HG03039 (cell line): ENCODE measurements around the gene RBFOX2.

Experiments
- ATAC-seq: cut with Tn5 transposase; IDR thresholded peaks from one replicate; pipeline ENCODE4 v1.9.1; 2021; ENCODE audit warnings: mild to moderate bottlenecking, moderate library complexity; ENCODE audit not compliant: unreplicated experiment

The RBFOX2 gene

GRCh38 chr22:35904752-35905151, 123.9 kb downstream of the RBFOX2 start:
- ATAC-seq = no peak

GRCh38 chr22:35904336-35904692, 124.3 kb downstream of the RBFOX2 start:
- no peak for ATAC-seq

GRCh38 chr22:35903571-35904335, 124.9 kb downstream of the RBFOX2 start:
- no peak for ATAC-seq

- no peak for ATAC-seq
Measured at GRCh38 chr22:35900483-35901168, 128.0 kb downstream of the RBFOX2 start.

DNA sequence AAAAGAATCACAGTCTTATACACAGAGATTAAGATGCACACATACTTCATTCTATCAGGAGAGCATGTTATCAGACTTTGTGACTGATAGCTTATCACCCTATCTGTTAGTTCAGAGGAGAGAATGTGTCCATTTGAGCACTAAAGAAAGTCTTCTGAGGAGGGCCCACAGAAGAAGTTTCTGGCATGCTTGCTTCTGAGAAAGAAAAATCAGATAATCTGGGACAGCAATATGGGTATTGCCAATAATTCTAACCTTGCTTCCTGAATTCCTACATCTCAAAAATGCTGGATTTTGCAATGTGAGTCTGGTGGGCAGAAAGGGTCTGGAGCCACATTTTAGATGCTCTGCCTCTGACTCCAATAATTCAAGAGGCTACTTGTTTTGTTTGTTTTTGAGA, 128.9 kb downstream of the RBFOX2 start:
- no peak for ATAC-seq

DNA sequence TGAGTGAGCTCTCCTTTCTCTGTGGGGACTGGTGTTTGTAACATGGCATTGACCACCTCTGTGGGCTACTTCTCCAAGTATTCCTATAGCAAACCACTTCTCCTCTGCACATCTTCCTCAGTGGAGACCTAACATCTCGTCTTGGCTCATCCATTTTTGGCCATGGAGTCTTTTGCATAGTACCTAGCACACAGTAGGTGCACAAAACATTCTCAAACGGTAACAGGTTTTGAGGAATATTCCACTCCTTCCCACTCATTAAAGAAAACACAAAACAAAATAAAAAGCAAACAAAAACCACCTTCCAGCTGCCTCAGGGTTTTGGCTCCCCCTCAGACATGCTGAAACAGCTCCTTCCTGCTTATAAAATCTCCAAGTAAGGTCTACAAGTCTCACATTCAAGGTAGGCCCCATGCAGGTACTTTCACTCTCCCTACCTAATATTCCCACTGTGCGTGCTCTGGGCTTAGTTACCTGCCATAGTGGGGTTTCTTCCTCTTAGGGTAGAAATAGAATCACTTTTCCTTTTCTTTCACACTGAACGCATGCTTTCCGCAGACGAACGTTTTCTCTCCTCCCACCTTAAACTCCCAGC, 132.4 kb downstream of the RBFOX2 start:
- ATAC-seq = no peak

DNA sequence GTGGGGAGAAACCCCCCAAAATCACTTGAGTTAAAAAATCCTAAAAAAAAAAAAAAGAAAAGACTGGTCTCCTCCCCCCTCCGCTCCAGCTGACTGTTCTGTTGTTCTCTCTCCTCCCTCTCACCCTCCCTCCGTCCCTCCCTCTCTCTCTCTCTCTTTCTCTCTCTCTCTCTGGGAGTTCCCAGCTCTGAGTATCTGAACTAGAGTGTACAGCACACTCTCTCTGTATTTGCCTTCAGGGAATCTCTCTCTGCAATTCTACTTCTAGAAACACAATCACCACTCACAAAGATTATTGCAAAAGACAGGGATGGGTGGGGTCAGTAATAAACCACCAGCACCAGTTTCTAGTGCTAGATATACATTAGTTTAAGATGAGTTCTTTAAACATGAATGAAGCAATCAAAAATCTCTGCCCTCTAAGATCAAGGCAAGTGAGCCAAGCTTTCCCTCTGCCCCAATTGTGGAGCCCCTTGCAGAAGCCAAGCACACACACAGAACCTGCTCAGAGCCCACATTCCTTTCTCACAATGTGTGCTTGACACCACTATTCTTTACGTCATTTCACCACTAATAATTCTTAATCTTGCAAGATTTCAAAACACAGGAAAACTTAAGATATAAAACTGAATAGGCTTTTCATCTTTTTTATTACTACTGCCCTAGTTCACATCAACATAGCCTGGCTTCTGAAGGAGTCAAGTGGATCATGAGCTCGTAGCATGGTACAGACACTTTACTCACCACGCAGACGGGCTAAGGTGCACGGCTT, 133.5 kb downstream of the RBFOX2 start:
- no peak for ATAC-seq

- no peak for ATAC-seq
Measured at GRCh38 chr22:35894464-35894878, 134.2 kb downstream of the RBFOX2 start.

GRCh38 chr22:35893698-35894097, 134.9 kb downstream of the RBFOX2 start:
- ATAC-seq = no peak

DNA sequence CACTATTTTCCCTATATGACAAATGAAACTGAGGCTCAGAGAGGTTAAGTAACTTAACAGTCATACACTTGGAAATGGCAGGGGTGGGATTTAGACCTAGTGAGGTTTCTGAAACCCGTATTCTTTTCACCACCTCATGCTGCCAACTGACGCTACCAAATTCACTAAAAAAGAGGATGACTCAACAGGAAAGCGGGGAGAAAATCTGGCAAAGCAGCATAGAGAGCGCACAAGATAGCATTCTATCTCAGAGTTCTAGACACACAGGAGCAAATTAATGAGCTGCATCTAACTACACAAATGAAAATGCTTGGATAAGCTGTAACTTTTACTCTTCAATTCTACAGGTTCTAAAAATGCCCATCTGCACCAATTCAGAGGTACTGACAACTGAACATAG, 136.4 kb downstream of the RBFOX2 start:
- no peak for ATAC-seq

DNA sequence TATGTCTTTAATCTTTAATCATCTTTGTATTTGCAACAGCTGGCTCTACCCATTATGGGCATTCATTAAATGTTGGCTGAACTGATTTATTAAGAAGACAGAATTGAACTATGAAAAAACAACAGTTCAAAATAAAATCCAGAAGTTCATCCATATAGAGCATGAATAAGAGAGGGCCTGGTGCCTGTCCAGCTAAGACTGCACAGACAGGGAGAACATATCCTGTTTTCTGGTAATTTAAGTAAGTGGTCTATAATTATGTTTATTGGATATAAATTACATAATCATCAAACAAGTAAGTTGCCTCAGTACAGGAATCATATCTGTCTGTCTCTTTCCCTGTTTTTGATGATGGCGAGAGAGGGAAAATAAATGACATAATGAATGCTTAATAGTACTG, 137.2 kb downstream of the RBFOX2 start:
- ATAC-seq = no peak

DNA sequence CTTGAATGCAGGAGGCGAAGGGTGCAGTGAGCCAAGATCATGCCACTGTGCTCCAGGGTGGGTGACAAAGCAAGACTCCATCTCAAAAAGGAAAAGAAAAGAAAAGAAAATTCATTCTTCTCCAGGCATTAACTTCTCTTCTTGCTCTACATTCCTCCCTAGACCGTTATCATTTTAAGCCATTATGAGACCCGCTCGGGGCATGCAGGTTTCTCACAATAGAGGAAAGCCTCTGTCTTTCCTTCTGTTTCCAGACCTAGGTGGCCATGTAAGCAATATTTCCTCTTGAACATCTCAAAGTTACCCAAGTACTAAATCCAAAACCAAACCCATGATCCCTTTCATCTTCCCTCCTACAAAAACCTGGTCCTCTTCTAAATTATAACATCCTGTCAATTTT, 139.6 kb downstream of the RBFOX2 start:
- no peak for ATAC-seq

DNA sequence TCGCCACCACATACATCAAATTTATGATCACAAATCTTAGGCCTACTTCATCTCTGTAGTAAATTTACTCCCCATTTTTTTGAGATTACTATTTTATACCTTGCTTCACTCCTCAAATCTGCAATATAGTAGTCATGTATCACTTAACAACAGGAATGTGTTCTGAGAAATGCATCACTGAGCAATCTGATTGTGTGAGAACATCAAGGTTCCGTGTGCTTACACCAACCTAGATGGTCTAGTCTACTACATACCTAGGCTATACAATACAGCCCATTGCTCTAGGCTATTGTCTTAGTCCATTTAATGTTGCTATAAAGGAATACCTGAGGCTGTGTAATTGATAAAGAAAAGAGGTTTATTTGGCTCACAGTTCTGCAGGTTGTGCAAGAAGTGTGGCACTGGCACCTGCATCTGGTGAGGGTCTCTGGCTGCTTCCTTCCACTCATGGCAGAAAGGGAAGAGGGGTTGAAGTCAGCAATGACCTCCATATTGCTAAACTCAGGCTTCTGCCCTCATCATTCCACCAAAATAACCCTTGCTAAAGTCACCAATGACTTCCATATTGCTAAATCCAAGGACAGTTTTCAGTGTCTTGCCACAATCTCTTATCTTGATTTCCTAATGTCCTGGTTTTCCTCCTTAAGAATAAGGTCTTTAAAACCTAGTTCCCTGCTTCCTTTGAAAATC, 140.3 kb downstream of the RBFOX2 start:
- ATAC-seq = no peak

GRCh38 chr22:35887296-35887875, 141.2 kb downstream of the RBFOX2 start:
- ATAC-seq = no peak

GRCh38 chr22:35886309-35886708, 142.3 kb downstream of the RBFOX2 start:
- no peak for ATAC-seq

DNA sequence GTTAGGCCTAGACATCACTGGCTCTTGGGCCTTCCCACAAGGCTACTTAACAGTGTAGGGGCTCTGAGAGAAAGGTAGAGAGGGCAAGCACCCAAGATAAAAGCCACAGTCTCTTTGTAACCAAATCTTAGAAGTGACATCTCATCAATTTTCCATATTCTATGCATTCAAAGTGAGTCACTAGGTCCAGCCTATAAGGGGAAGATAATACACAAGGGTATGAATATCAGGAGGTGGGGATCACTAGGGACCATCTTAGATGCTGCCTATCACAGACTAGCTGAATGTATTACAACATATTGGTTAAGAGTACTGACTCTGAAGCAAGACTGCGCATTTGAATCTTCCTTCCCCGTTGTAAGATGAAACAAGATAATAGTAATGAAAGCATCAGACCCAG, 144.1 kb downstream of the RBFOX2 start:
- no peak for ATAC-seq

DNA sequence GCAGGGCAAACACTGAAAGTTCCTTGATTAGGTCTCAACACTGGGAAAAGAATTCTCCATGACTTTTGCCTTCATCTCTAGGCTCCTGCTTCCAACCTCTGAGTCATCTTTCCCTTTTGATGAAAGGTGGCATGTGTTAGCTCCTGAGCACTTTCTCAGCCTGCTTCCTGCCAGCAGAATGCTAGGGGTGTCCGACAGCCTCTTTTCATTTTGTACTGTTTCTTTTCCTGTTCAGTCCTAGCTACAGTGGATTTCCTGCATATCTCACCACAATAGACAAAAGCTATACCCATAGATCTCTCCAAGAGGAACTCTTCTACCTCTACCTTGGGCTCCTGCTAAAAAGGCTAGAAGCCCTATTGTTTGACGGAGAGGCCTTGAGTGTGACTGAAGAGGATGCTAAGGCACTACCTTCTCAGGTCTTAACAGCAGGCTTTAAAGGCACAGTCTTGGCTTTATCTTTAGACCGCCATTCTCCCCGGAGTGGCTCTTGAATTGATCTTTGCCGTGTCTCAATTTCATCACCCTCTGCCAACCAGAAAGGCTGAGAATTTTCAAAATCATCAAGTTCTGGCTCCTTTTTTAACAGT, 145.5 kb downstream of the RBFOX2 start:
- ATAC-seq = no peak

GRCh38 chr22:35882211-35883030, 146.2 kb downstream of the RBFOX2 start:
- no peak for ATAC-seq

DNA sequence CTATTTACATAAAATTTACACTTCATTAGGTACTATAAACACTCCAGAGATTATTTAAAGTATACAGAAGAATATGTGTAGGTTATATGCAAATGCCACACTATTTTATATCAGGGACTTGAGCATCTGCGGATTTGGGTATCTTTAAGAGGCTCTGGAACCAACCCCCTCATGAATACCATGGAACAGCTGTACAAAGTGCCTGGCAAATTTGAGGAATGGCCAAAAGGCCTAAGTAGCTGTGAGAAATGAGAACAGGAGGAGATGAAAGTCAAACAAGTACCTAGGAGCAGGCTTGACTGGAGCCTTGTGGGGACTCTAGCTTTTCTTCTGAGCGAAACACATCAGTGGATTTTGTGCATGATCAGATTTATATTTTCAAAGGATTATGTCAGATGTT, 149.3 kb downstream of the RBFOX2 start:
- ATAC-seq = no peak
